HepG2 (cell line): ENCODE measurements around the gene GAPT. TPM values are rescaled to one million over a fixed set of nuclear protein-coding genes. Genes with fewer than 3 reads are reported as not detected.

ENCODE experiments used
- CHD2 ChIP-seq: IDR thresholded peaks from 2 replicates; pipeline ENCODE4 v1.6.1; 2011; ENCODE audit warnings: low read depth, low read length, improper control_type of control experiment
- ISL2 ChIP-seq: sonication (generic); formaldehyde crosslinking; IDR thresholded peaks from 2 replicates; pipeline ENCODE4 v1.5.0; 2020; ENCODE audit warnings: missing genetic modification reagents
- NFKBIZ ChIP-seq: IDR thresholded peaks from 2 replicates; pipeline ENCODE4 v1.6.1; 2018; ENCODE audit warnings: missing genetic modification reagents, missing compliant biosample characterization
- STAT6 ChIP-seq: sonication (generic); formaldehyde crosslinking; IDR thresholded peaks from 2 replicates; pipeline ENCODE4 v1.4.0; 2020; ENCODE audit warnings: missing genetic modification reagents, mild to moderate bottlenecking, borderline replicate concordance
- XBP1 ChIP-seq: sonication (generic); formaldehyde crosslinking; IDR thresholded peaks from 2 replicates; pipeline ENCODE4 v1.5.0; 2020; ENCODE audit warnings: missing genetic modification reagents
- ZNF331 ChIP-seq: sonication (generic); formaldehyde crosslinking; IDR thresholded peaks from 2 replicates; pipeline ENCODE4 v1.4.0; 2020; ENCODE audit warnings: missing genetic modification reagents
- ZNF639 ChIP-seq: conservative IDR thresholded peaks from 2 replicates; pipeline ENCODE4 v1.6.1; 2018; ENCODE audit warnings: missing genetic modification reagents
- ZNF800 ChIP-seq: sonication (generic); formaldehyde crosslinking; IDR thresholded peaks from 2 replicates; pipeline ENCODE4 v1.4.0; 2020; ENCODE audit warnings: missing genetic modification reagents
- ZNF839 ChIP-seq: sonication (generic); formaldehyde crosslinking; IDR thresholded peaks from 2 replicates; pipeline ENCODE4 v1.4.0; 2020; ENCODE audit warnings: missing genetic modification reagents, mild to moderate bottlenecking, borderline replicate concordance
- polyA plus RNA-seq, 8 experiments: library from polyadenylated mRNA; depleted of rRNA in 3 of 8; stranded (reverse) in 7 of 8; unstranded in 1 of 8; fragments of >200 nt; fragmentation: Illumina TruSeq in 4 of 8; extraction: Trizol in 4 of 8; gene quantifications; 2 replicates each; pipeline versions ENCODE4 v1.2.1 to v1.2.3, GENCODE V29; 2011 to 2016; ENCODE audit warnings: low read depth in 4 of 8, missing spikeins in 1 of 8, mixed read lengths in 1 of 8; ENCODE audit not compliant: insufficient read depth in 1 of 8
- total RNA-seq, 5 experiments: library from RNA; depleted of rRNA; stranded (reverse); fragments of >200 nt; fragmentation: Illumina TruSeq; extraction: Trizol; gene quantifications; 2 replicates each; pipeline ENCODE4 v1.2.3, GENCODE V29; 2016; ENCODE audit warnings: low read depth in 1 of 5
- TF ChIP-seq, protein P1 (sequence below): sonication (generic); formaldehyde crosslinking; IDR thresholded peaks from 2 replicates; pipeline ENCODE4 v1.4.0; 2020; ENCODE audit warnings: mild to moderate bottlenecking, low read depth, missing genetic modification reagents

Gene GAPT
- total and polyA plus RNA-seq, 2 of the 13 experiments (the other 11 are each of a cell fraction or from before 2014, with no cell fraction given), result not detected

GRCh38 chr5:58544195-58544594 is 53.0 kb downstream of the GAPT start (continued):
- TF ChIP-seq ZNF639 (CRISPR knock-in tag) (no peak), ISL2 (CRISPR knock-in tag) (no peak), NFKBIZ (CRISPR knock-in tag) (no peak), CHD2 (no peak), STAT6 (CRISPR knock-in tag) (no peak), XBP1 (no peak), ZNF839 (CRISPR knock-in tag) (no peak), ZNF331 (CRISPR knock-in tag) (no peak), ZNF800 (CRISPR knock-in tag) (no peak)
- TF ChIP-seq, protein P1, sequence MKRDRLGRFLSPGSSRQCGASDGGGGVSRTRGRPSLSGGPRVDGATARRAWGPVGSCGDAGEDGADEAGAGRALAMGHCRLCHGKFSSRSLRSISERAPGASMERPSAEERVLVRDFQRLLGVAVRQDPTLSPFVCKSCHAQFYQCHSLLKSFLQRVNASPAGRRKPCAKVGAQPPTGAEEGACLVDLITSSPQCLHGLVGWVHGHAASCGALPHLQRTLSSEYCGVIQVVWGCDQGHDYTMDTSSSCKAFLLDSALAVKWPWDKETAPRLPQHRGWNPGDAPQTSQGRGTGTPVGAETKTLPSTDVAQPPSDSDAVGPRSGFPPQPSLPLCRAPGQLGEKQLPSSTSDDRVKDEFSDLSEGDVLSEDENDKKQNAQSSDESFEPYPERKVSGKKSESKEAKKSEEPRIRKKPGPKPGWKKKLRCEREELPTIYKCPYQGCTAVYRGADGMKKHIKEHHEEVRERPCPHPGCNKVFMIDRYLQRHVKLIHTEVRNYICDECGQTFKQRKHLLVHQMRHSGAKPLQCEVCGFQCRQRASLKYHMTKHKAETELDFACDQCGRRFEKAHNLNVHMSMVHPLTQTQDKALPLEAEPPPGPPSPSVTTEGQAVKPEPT (CRISPR knock-in tag), result no peak
- TF ChIP-seq, all 625 proteins: peak for 0
